ENCODE results near the gene SPATA45. TPM values are rescaled to one million over a fixed set of nuclear protein-coding genes. Genes with fewer than 3 reads are reported as not detected.

Gene SPATA45
- polyA plus RNA-seq, 1 of the 3 experiments (the other 2 are of a cell fraction) = not detected

- H3K9me3 ChIP-seq = no peaks in the 10 kb centered on the region
- peaks cover 41 to 54% of the 10 kb centered on the region in 2 experiments for H3K36me3 ChIP-seq (replicated peaks in 1 of 2; ENCODE audit: control insufficient read depth in 1 of 2, insufficient read depth in 2 of 2, low read length in 1 of 2)
- H4K20me1 ChIP-seq (ENCODE audit: insufficient read depth) = no peaks in the 10 kb centered on the region
- H3K27ac ChIP-seq (ENCODE audit: low read depth in 2 of 2, low read length in 1 of 2) = no peak overlapping the region
- H2AFZ ChIP-seq (ENCODE audit: low read depth) = no peak overlapping the region
- peaks cover 24% of the 10 kb centered on the region for H3K79me2 ChIP-seq (ENCODE audit: insufficient read depth)
- H3K4me2 ChIP-seq = no peak overlapping the region
- H3K9me2 ChIP-seq = no peaks in the 10 kb centered on the region
- POLR2A ChIA-PET = no interaction called here
- peaks cover 10% of the 10 kb centered on the region for H3F3A ChIP-seq (replicated peaks; ENCODE audit: insufficient read depth)
- H3K4me3 ChIP-seq (ENCODE audit: low read depth in 2 of 2, low read length in 1 of 2) = no peak overlapping the region
- no peaks in the 10 kb centered on the region for H3K4me1 ChIP-seq (ENCODE audit: control insufficient read depth in 1 of 2, insufficient read depth in 2 of 2, low read depth in 1 of 2, low read length in 1 of 2)
- TF ChIP-seq SIN3A (IDR thresholded peaks at IDR 0.05; ENCODE audit: borderline replicate concordance, low read depth, low read length) (no peak), MAX (IDR thresholded peaks at IDR 0.05; ENCODE audit: low read depth) (no peak), TEAD4 (IDR thresholded peaks at IDR 0.05; ENCODE audit: borderline replicate concordance, insufficient read depth) (no peak), NRF1 (IDR thresholded peaks at IDR 0.05; ENCODE audit: low read depth, low read length) (no peak), RAD21 (IDR thresholded peaks at IDR 0.05; ENCODE audit: low read length) (no peak), RFX5 (IDR thresholded peaks at IDR 0.05; ENCODE audit: low read length) (no peak), IRF3 (IDR thresholded peaks at IDR 0.05; ENCODE audit: low read depth, low read length) (no peak), POLR2AphosphoS5 (IDR thresholded peaks at IDR 0.05; ENCODE audit: low read depth, low read length) (no peak), MEF2A (IDR thresholded peaks at IDR 0.05; ENCODE audit: borderline replicate concordance, low read depth) (no peak), ZBTB33 (IDR thresholded peaks at IDR 0.05; ENCODE audit: borderline replicate concordance, low read depth) (no peak), USF2 (IDR thresholded peaks at IDR 0.05; ENCODE audit: borderline replicate concordance, low read depth, low read length) (no peak), ELF1 (IDR thresholded peaks at IDR 0.05) (no peak), GABPA (IDR thresholded peaks at IDR 0.05; ENCODE audit: low read depth) (no peak), FOSL2 (IDR thresholded peaks at IDR 0.05; ENCODE audit: borderline replicate concordance, low read depth) (no peak), REST (IDR thresholded peaks at IDR 0.05; ENCODE audit: low read depth, low read length) (no peak), CTCF (IDR thresholded peaks at IDR 0.05) (no peak), EP300 (IDR thresholded peaks at IDR 0.05; ENCODE audit: borderline replicate concordance in 1 of 2, low read depth in 1 of 2, low read length in 1 of 2) (no peak), EZH2phosphoT487 (IDR thresholded peaks at IDR 0.05; ENCODE audit: borderline replicate concordance, low read depth) (no peak), SMC3 (IDR thresholded peaks at IDR 0.05; ENCODE audit: low read depth, low read length) (no peak), RCOR1 (IDR thresholded peaks at IDR 0.05; ENCODE audit: low read length) (no peak)
- DNase-seq = no peak
- WGBS (ENCODE audit: low lambda C conversion rate) = 92% methylated on average over 1 of the region's 1 CpG
- H3K9ac ChIP-seq = no peak overlapping the region
- H3K27me3 ChIP-seq (ENCODE audit: insufficient read depth) = no peaks in the 10 kb centered on the region
- CTCF ChIA-PET = interaction anchor here (0.8 to 1.0 kb wide), 2 partner anchors 307 to 328 kb away, joined by 5 to 6 read pairs; no protein-coding TSS in a partner anchor
Observed at GRCh38 chr1:212783976-212784375, 63.5 kb downstream of the SPATA45 start.
